SK-N-SH (cell line): ENCODE data around the gene STRADA.

Experiments used
- CTCF ChIP-seq: fragments of 200-600 bp; sonication (generic); IDR thresholded peaks from 2 replicates; pipeline ENCODE4 v1.6.1; 2017; ENCODE audit warnings: antibody characterized with exemption, mild to moderate bottlenecking, moderate library complexity
- GABPA ChIP-seq: IDR thresholded peaks from 2 replicates; pipeline ENCODE4 v1.4.0; 2012; ENCODE audit warnings: low read depth, mild to moderate bottlenecking
- MAX ChIP-seq: IDR thresholded peaks from 2 replicates; pipeline ENCODE4 v1.4.0; 2012; ENCODE audit warnings: low read depth
- MXI1 ChIP-seq: IDR thresholded peaks from 2 replicates; pipeline ENCODE4 v1.6.1; 2012; ENCODE audit warnings: mild to moderate bottlenecking, low read depth, low read length, improper control_type of control experiment
- NFIC ChIP-seq: IDR thresholded peaks from 2 replicates; pipeline ENCODE4 v1.4.0; 2012; ENCODE audit warnings: borderline replicate concordance
- REST ChIP-seq: IDR thresholded peaks from 2 replicates; pipeline ENCODE4 v1.6.1; 2012; ENCODE audit warnings: mild to moderate bottlenecking, low read depth, low read length, moderate library complexity
- TEAD4 ChIP-seq: IDR thresholded peaks from 2 replicates; pipeline ENCODE4 v1.4.0; 2012; ENCODE audit warnings: mild to moderate bottlenecking, borderline replicate concordance; ENCODE audit not compliant: insufficient read depth
- ZBTB33 ChIP-seq: IDR thresholded peaks from 2 replicates; pipeline ENCODE4 v1.4.0; 2012; ENCODE audit warnings: low read depth, borderline replicate concordance

- TF ChIP-seq CTCF (no peak), ZBTB33 (no peak), TEAD4 (no peak), REST (no peak), NFIC (no peak), MXI1 (no peak), GABPA (no peak), MAX (no peak)
Observed at GRCh38 chr17:63716426-63716825, 25.2 kb downstream of the STRADA start.
